Activated naive CD8-positive, alpha-beta T cell (primary cell): Measurements from ENCODE around the gene CCNT2.
A peak's percentile ranks its signal among the peaks of the same experiment; 100 is the strongest.
"Not testable (repeated sequence)": the region's sequence is repeated elsewhere in the genome, so short reads cannot be mapped to it uniquely, and the experiment has no call there.

Experiments used
- H3K27ac Mint-ChIP-seq: one replicate; pipeline ENCODE4 v1.8.0; 2021; ENCODE audit warnings: mixed read lengths
- H3K27me3 Mint-ChIP-seq: one replicate; pipeline ENCODE4 v1.8.0; 2021; ENCODE audit warnings: mixed read lengths
- H3K36me3 Mint-ChIP-seq: one replicate; pipeline ENCODE4 v1.8.0; 2021; ENCODE audit warnings: mixed read lengths
- H3K4me1 Mint-ChIP-seq: one replicate; pipeline ENCODE4 v1.8.0; 2021; ENCODE audit warnings: low read depth, mixed read lengths
- H3K4me3 Mint-ChIP-seq: one replicate; pipeline ENCODE4 v1.8.0; 2021; ENCODE audit warnings: mild to moderate bottlenecking, mixed read lengths
- H3K9me3 Mint-ChIP-seq: one replicate; pipeline ENCODE4 v1.8.0; 2021; ENCODE audit warnings: low read depth, mixed read lengths

CCNT2 gene

DNA sequence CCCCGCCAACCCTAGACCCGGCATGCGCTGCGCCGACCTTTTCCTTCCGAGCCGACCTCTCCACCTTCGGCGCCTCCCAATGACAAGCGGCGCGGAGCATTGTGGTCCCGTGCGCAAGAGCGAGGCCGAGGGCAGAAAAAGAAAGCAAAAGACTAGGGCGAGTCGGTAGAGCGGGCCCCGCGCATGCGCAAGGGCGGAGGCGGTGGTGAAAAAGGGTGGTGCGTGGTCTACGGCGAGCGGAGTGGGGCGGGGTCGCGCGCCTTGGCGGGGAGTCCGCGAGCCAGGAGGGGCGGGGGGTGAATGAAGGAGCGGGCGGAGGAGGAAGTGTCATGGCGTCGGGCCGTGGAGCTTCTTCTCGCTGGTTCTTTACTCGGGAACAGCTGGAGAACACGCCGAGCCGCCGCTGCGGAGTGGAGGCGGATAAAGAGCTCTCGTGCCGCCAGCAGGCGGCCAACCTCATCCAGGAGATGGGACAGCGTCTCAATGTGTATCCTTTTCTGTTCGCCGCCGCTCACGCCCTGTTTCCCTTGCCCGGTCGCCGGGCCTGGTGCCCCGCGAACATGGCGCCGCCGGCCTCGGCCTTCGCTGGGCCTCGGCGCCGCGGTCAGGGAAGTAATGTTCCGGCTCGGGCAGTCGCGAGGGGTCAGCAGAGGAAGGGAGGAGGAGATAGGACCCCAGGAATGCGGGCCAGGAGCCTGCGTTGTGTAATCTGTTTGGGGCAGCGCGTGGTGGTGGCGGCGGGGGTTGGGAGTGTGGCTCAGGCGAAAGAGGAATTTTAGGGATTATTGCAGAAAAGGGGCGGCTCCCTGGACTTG, at the start of gene CCNT2:
TSS of gene CCNT2 (plus strand) at position 297 of the 815 bp plus-strand sequence. CDS start at position 330, 33 bp downstream.
- Mint-ChIP-seq H3K27ac (peak within 1 kb of the TSS; percentile 99), H3K4me1 (peaks cover 45% of the 10 kb centered on the region), H3K4me3 (peak within 1 kb of the TSS; percentile 98), H3K27me3 (no peaks in the 10 kb centered on the region), H3K9me3 (no peaks in the 10 kb centered on the region), H3K36me3 (peaks cover 5% of the 10 kb centered on the region)

DNA sequence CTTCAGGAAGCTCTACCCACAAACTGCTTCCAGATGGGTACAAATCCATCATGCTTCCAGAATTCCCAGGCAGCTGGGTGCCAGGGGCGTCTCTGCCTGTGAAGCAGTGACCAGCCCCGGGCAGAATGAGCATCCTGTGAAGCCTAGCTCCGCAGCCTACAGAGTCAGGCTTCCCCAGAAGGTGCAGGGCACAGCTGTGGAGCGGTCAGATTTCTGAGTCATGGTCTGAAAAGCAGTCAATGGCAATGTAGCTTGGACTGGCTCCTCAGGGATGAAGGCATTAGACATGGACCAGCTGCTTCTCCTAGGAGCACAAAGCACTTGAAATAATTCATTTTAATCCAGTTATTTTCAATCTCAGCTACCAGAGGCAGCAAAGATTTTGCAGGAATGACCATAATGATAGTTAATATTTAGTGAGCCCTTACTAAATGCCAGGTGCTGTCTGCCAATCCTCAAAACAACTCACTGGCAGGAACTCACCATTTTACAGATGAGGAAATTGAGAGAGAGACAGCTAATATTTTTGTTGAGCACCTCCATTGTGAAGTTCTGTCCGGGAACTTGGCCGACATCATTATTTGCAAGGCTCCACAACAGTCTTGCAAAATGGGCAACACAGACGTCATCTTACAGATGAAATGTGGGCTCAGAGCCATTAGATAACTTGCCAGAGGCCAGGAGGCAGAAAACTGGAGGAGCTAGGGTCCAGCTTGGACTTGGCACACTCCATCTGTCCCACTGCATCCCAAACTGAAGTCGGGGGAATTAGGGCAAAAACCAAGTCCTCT, 48.5 kb upstream of the CCNT2 start:
- Mint-ChIP-seq H3K27ac (no peak overlapping the region), H3K36me3 (peaks cover 15% of the 10 kb centered on the region), H3K27me3 (no peaks in the 10 kb centered on the region), H3K4me3 (no peak overlapping the region), H3K9me3 (no peaks in the 10 kb centered on the region), H3K4me1 (no peaks in the 10 kb centered on the region)

- no peaks in the 10 kb centered on the region for H3K27me3 Mint-ChIP-seq
- peaks cover 4% of the 10 kb centered on the region for H3K9me3 Mint-ChIP-seq
- no peaks in the 10 kb centered on the region for H3K4me1 Mint-ChIP-seq
- no peak overlapping the region for H3K27ac Mint-ChIP-seq
- H3K4me3 Mint-ChIP-seq = no peak overlapping the region
- peaks cover 19% of the 10 kb centered on the region for H3K36me3 Mint-ChIP-seq
Observed at GRCh38 chr2:134873152-134873551, 45.5 kb upstream of the CCNT2 start.

GRCh38 chr2:134875309-134875708, 43.3 kb upstream of the CCNT2 start:
- Mint-ChIP-seq H3K9me3 (peaks cover 21% of the 10 kb centered on the region), H3K4me3 (no peak overlapping the region)

DNA sequence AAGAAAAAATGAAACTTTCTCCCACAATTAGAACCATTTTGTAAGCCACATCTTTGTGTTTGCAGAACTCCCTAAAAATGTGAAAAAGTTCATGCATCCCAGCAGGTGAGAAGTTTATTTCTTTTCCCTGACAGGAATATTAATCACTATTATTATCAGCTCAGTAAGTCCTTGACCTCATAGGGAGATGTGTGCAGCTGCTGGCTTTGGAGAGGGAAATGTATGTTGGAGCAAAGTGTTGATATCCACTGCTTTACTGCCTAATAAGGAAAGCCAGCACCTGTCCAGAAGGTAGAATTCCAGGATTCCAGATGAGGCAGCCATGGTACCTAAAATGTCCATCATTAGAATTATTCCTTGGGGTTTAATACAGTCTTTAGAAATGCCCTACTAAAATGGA, 35.8 kb upstream of the CCNT2 start:
- H3K27me3 Mint-ChIP-seq = no peaks in the 10 kb centered on the region
- H3K27ac Mint-ChIP-seq = no peak overlapping the region
- no peaks in the 10 kb centered on the region for H3K4me1 Mint-ChIP-seq
- H3K9me3 Mint-ChIP-seq = peaks cover 20% of the 10 kb centered on the region
- peaks cover 22% of the 10 kb centered on the region for H3K36me3 Mint-ChIP-seq
- no peak overlapping the region for H3K4me3 Mint-ChIP-seq

More at GRCh38 chr2:134875309-134875708, 43.3 kb upstream of the CCNT2 start:
- H3K27ac Mint-ChIP-seq = no peak overlapping the region
- no peaks in the 10 kb centered on the region for H3K4me1 Mint-ChIP-seq
- peaks cover 33% of the 10 kb centered on the region for H3K36me3 Mint-ChIP-seq
- H3K27me3 Mint-ChIP-seq = no peaks in the 10 kb centered on the region

- no peaks in the 10 kb centered on the region for H3K4me1 Mint-ChIP-seq
- H3K27me3 Mint-ChIP-seq = no peaks in the 10 kb centered on the region
- H3K36me3 Mint-ChIP-seq = peaks cover 22% of the 10 kb centered on the region
- H3K27ac Mint-ChIP-seq = no peak overlapping the region
- peaks cover 14% of the 10 kb centered on the region for H3K9me3 Mint-ChIP-seq
- no peak overlapping the region for H3K4me3 Mint-ChIP-seq
Observed at GRCh38 chr2:134883552-134884293, 34.9 kb upstream of the CCNT2 start.

DNA sequence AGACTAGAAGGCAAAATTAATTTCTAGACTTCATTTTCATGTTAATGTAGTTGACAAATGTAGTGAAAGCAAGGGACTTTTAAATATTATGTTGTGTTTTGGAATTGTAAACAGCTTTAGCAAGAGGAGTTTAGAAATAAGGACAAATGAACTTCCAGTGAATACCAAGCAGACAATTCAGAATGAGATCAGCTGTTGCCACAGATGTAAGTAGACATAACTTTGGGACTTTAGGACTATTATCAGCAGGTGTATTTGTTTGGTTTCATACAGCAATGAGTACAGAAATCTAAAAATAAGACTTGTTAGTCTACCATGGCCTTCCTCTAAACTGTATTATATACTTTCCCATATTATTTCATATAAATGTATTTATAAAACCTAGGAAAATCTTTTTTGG, 34.2 kb upstream of the CCNT2 start:
- peaks cover 8% of the 10 kb centered on the region for H3K9me3 Mint-ChIP-seq
- H3K27me3 Mint-ChIP-seq = no peaks in the 10 kb centered on the region
- peaks cover 17% of the 10 kb centered on the region for H3K36me3 Mint-ChIP-seq
- H3K4me3 Mint-ChIP-seq = no peak overlapping the region
- no peak overlapping the region for H3K27ac Mint-ChIP-seq
- no peaks in the 10 kb centered on the region for H3K4me1 Mint-ChIP-seq

DNA sequence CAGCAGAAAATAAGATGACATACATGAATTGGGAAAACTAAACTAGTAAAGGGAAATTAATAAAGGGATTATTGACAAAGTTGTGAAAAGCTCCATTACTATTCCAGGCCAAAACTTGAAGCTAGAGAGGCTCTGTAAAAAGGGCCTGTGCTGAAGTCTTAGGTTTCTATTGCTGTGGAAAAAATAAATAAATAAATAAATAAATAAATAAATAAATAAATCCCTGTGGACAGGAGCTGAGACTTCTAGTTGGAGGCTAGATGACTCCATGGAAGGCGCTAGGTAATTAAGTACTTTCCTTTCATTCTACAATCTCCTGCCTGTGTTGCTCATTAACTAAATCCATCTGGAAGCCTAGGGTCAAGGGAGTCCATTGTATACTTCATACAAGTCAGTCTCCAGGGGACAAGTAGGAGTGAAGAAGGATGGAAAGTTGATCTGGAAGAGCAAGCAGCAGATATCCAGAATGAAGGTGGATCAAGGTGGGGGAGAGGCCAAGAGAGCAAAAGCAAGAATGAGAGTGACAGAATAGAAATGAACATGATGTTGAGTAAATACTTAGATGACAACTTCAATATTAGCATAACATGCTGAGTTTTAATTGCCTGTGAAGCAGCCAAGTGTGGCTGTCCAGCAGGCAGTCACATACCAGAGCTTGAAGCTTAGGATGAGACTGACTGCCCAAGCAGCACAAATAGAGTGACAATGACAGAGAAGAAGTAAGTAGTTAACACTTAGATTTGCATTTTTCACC, 26.2 kb upstream of the CCNT2 start:
- Mint-ChIP-seq H3K4me1 (no peaks in the 10 kb centered on the region), H3K27ac (no peak overlapping the region), H3K27me3 (peaks cover 2% of the 10 kb centered on the region), H3K9me3 (no peaks in the 10 kb centered on the region), H3K36me3 (peaks cover 5% of the 10 kb centered on the region), H3K4me3 (no peak overlapping the region)

DNA sequence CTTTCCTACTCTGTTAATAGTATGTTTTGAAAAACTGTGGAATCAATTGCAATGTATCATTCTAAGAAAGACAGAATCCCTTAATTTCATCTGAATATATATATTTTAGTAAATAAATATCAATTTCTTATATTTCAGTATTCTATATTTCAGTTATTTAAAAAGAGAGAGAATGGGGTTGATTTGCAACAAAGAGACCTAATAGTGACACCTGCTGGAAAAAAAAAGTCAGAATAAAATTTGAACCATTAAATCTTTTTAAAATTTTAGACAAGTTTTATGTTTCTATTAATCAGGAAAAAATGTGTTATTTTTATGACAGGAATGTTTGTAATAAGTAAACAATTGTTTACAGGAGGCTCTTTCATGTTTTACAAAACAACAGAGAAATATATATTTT, 20.7 kb upstream of the CCNT2 start:
- Mint-ChIP-seq H3K36me3 (peaks cover 2% of the 10 kb centered on the region), H3K27ac (no peak overlapping the region), H3K4me3 (no peak overlapping the region), H3K27me3 (peaks cover 2% of the 10 kb centered on the region), H3K9me3 (no peaks in the 10 kb centered on the region), H3K4me1 (no peaks in the 10 kb centered on the region)

DNA sequence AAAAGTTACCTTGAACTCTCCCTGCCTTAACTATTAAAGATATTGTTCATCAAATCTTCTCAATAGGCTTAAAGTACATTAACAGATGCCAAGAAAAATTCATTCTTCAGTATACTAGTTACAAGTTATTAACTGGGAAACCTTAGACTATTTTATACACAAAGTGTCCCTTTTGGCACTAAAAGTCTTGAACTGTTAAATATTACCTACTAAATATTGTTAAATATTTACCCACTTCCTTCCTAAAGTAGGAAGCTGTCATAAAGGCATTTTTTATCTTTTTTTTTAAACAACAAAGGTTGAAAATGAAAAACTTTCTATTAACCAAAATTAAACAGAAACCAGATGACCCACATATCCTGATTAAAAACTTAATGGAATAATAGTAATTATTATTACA, 19.4 kb upstream of the CCNT2 start:
- Mint-ChIP-seq H3K4me3 (no peak overlapping the region), H3K27ac (no peak overlapping the region), H3K4me1 (no peaks in the 10 kb centered on the region), H3K36me3 (peaks cover 3% of the 10 kb centered on the region), H3K27me3 (peaks cover 4% of the 10 kb centered on the region), H3K9me3 (no peaks in the 10 kb centered on the region)

DNA sequence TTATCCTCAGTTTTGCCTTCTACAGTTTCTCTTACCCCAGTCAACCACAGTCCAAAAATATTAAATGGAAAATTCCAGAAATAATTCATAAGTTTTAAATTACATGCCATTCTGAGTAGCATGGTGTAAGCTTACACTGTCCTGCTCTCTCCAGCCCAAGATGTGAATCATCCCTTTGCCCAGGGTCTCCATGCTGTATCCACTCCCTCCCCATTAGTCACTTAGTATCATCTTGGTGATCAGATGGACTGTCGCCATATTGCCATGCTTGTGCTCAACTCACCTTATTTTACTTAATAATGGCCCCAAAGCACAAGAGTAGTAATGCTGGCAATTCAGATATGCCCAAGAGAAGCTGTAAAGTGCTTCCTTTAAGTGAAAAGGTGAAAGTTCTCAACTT, 18.5 kb upstream of the CCNT2 start:
- Mint-ChIP-seq H3K4me3 (no peak overlapping the region), H3K4me1 (no peaks in the 10 kb centered on the region), H3K36me3 (peaks cover 3% of the 10 kb centered on the region), H3K9me3 (no peaks in the 10 kb centered on the region), H3K27me3 (peaks cover 2% of the 10 kb centered on the region), H3K27ac (no peak overlapping the region)

GRCh38 chr2:134903701-134904100, 14.9 kb upstream of the CCNT2 start:
- H3K27me3 Mint-ChIP-seq, H3K9me3 Mint-ChIP-seq, H3K4me3 Mint-ChIP-seq, H3K4me1 Mint-ChIP-seq, H3K27ac Mint-ChIP-seq: not testable (repeated sequence)
- peaks cover 15% of the 10 kb centered on the region for H3K36me3 Mint-ChIP-seq

DNA sequence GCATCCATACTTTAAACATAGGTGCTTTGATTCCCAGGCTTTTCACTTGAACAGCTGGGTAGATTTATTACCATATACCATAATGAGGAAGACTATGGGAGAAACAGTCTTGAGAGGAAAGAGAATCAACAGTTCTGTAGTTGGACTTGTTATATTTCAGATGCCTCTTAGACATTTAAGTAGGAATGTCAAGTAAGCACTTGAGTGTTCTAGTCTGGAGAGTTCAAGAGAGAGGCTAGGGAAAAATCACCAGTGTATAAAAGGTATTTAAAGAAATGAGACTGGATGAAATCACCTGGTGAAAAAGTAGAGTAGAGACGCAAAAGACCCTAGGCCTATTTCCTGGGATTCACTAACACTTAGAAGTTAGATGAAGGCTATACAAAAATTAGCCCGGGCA, 13.5 kb upstream of the CCNT2 start:
- no peak overlapping the region for H3K27ac Mint-ChIP-seq
- peaks cover 2% of the 10 kb centered on the region for H3K27me3 Mint-ChIP-seq
- H3K36me3 Mint-ChIP-seq = peaks cover 20% of the 10 kb centered on the region
- H3K4me3 Mint-ChIP-seq = no peak overlapping the region
- H3K9me3 Mint-ChIP-seq = peaks cover 8% of the 10 kb centered on the region
- no peaks in the 10 kb centered on the region for H3K4me1 Mint-ChIP-seq

DNA sequence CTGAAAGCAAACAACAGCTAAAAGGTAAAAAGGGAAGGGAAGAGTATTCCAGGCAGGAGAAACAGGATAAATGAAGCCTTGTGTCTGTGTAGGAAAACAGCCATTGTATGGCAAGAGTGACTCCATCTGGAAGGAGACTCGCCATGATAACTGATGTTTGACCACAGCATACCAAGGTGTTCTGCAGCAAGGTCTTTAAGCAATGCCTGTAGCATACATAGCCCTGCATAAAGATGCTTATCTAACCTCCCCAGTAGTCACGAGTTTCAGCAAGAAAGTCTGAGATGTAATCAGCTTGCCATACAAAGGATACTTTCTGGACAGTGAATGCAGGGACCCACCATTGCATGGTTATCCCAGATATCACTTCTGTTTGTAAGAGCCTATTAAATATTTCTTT, 11.9 kb upstream of the CCNT2 start:
- no peak overlapping the region for H3K4me3 Mint-ChIP-seq
- peaks cover 21% of the 10 kb centered on the region for H3K36me3 Mint-ChIP-seq
- no peak overlapping the region for H3K27ac Mint-ChIP-seq
- H3K9me3 Mint-ChIP-seq = peaks cover 8% of the 10 kb centered on the region
- H3K27me3 Mint-ChIP-seq = peaks cover 2% of the 10 kb centered on the region
- no peaks in the 10 kb centered on the region for H3K4me1 Mint-ChIP-seq
